Left lung (tissue), 10 donors: Measurements from ENCODE around the gene LSM4. TPM values are rescaled to one million over a fixed set of nuclear protein-coding genes. Genes with fewer than 3 reads are reported as not detected.
"Not testable (repeated sequence)": the region's sequence is repeated elsewhere in the genome, so short reads cannot be mapped to it uniquely, and the experiment has no call there.

ENCODE experiments used
- ATAC-seq: fragments of 200-7000 bp; cut with Tn5 transposase; one replicate; pipeline ENCODE4 v1.9.1; 2020; ENCODE audit warnings: moderate library complexity
- DNase-seq, 4 donors: peaks; one replicate each; pipeline ENCODE4 v3.0.0-alpha.2; 2013 to 2020
- H3K27ac ChIP-seq, 2 donors: fragments of 200-600 bp; sonication (generic) in 1 of 2; one replicate each; pipeline versions ENCODE4 v1.5.0 to v1.8.0; 2020 to 2021
- H3K27me3 ChIP-seq, 2 donors: fragments of 200-600 bp; sonication (generic) in 1 of 2; one replicate each; pipeline versions ENCODE4 v1.5.0 to v1.8.0; 2020 to 2021
- H3K36me3 ChIP-seq, 2 donors: fragments of 200-600 bp; sonication (generic) in 1 of 2; one replicate each; pipeline versions ENCODE4 v1.5.0 to v1.8.0; 2020 to 2021
- H3K4me1 ChIP-seq, 2 donors: fragments of 200-600 bp; one replicate each; pipeline ENCODE4 v1.8.0; 2021
- H3K4me3 ChIP-seq, 2 donors: fragments of 200-600 bp; sonication (generic) in 1 of 2; one replicate each; pipeline versions ENCODE4 v1.5.0 to v1.8.0; 2020 to 2021; ENCODE audit warnings: mild to moderate bottlenecking in 1 of 2
- H3K9me3 ChIP-seq, 2 donors: fragments of 200-600 bp; sonication (generic) in 1 of 2; one replicate each; pipeline versions ENCODE4 v1.5.0 to v1.8.0; 2020 to 2021
- CTCF ChIP-seq, 2 donors: fragments of 200-600 bp; sonication (generic) in 1 of 2; IDR thresholded peaks; one replicate each; pipeline versions ENCODE4 v1.5.0 to v1.8.0; 2021; ENCODE audit warnings: antibody characterized with exemption in 2 of 2
- intact Hi-C, 2 donors: fragments of 100-400 bp; cut with DNase I; formaldehyde crosslinking; loops; one replicate each; pipeline versions ENCODE4 v1.11.2 to v1.14.2; 2022
- polyA plus RNA-seq, 6 donors: library from polyadenylated mRNA; unstranded; fragments of 120-200 nt; gene quantifications; one replicate each; pipeline ENCODE4 v1.2.1, GENCODE V29; 2013; ENCODE audit not compliant: insufficient read length in 6 of 6
- total RNA-seq, 2 donors: library from RNA; stranded (reverse); fragmentation: NEBNext Ultra II Directional; extraction: Animal tissue kit (Norgen Biotek cat#: 25700); gene quantifications; one replicate each; pipeline ENCODE4 v1.2.1, GENCODE V29; 2021
- donor health status: DM: no; HTN: yes; CAD: no.
- donor health status: DM: no; HTN: no; CAD: no.

LSM4 gene
- total and polyA plus RNA-seq, 8 donors: 72.7 to 121 (median 84.8) TPM

GRCh38 chr19:18364826-18365528 is 42.1 kb upstream of the LSM4 start:
- H3K4me1 ChIP-seq: peaks cover 10 to 44% of the 10 kb centered on the region in 2 donors
- no peak for TF ChIP-seq CTCF (IDR thresholded peaks at IDR 0.05)
- H3K27me3 ChIP-seq: no peaks in the 10 kb centered on the region
- peaks cover 0 to 27% of the 10 kb centered on the region in 2 donors for H3K36me3 ChIP-seq
- H3K9me3 ChIP-seq: no peaks in the 10 kb centered on the region
- intact Hi-C loops: no loop called here
- peak in 3 of 4 donors; percentile 82 to 94 (median 87) for DNase-seq
- H3K4me3 ChIP-seq: no peak overlapping the region
- peak; percentile 67 for ATAC-seq
- H3K27ac ChIP-seq: peak overlapping the region; percentile 85 to 90

GRCh38 chr19:18364277-18364825 is 41.5 kb upstream of the LSM4 start:
- H3K27ac ChIP-seq: peak overlapping the region; percentile 85 to 90
- peaks cover 10 to 44% of the 10 kb centered on the region in 2 donors for H3K4me1 ChIP-seq
- DNase-seq (peak in 1 of 4 donors; percentile 59), ATAC-seq (peak; percentile 8)
- intact Hi-C loops, H3K9me3 ChIP-seq, H3K4me3 ChIP-seq, H3K27me3 ChIP-seq: not testable (repeated sequence)
- H3K36me3 ChIP-seq: peaks cover 0 to 33% of the 10 kb centered on the region in 2 donors

GRCh38 chr19:18363787-18364186 is 40.9 kb upstream of the LSM4 start:
- Histone ChIP-seq H3K36me3 (peaks cover 0 to 38% of the 10 kb centered on the region in 2 donors), H3K4me3 (no peak overlapping the region), H3K4me1 (peaks cover 10 to 44% of the 10 kb centered on the region in 2 donors), H3K27ac (no peak overlapping the region), H3K9me3 (no peaks in the 10 kb centered on the region), H3K27me3 (no peaks in the 10 kb centered on the region)
- intact Hi-C loops: no loop called here
- DNase-seq: no peak
- no peak for ATAC-seq
- TF ChIP-seq CTCF (IDR thresholded peaks at IDR 0.05): no peak

- ATAC-seq (no peak), DNase-seq (no peak)
- Histone ChIP-seq H3K27ac (no peak overlapping the region), H3K36me3 (peaks cover 0 to 46% of the 10 kb centered on the region in 2 donors), H3K4me3 (no peak overlapping the region), H3K4me1 (peaks cover 10 to 44% of the 10 kb centered on the region in 2 donors), H3K9me3 (no peaks in the 10 kb centered on the region), H3K27me3 (no peaks in the 10 kb centered on the region)
- no peak for TF ChIP-seq CTCF (IDR thresholded peaks at IDR 0.05)
- intact Hi-C loops: no loop called here
Observed at GRCh38 chr19:18362934-18363542, 40.2 kb upstream of the LSM4 start.

- peaks cover 10 to 35% of the 10 kb centered on the region in 2 donors for H3K4me1 ChIP-seq
- ATAC-seq (no peak), DNase-seq (no peak)
- H3K27me3 ChIP-seq: no peaks in the 10 kb centered on the region
- no peak for TF ChIP-seq CTCF (IDR thresholded peaks at IDR 0.05)
- no peak overlapping the region for H3K27ac ChIP-seq
- peaks cover 0 to 60% of the 10 kb centered on the region in 2 donors for H3K36me3 ChIP-seq
- intact Hi-C loops: no loop called here
- no peak overlapping the region for H3K4me3 ChIP-seq
- H3K9me3 ChIP-seq: no peaks in the 10 kb centered on the region
Observed at GRCh38 chr19:18361646-18362045, 38.8 kb upstream of the LSM4 start.
